HepG2 (cell line): Measurements from ENCODE around the gene RINL. TPM values are rescaled to one million over a fixed set of nuclear protein-coding genes. Genes with fewer than 3 reads are reported as not detected.

ENCODE experiments used
- ATF1 ChIP-seq: IDR thresholded peaks from 2 replicates; pipeline ENCODE4 v1.6.1; 2016; ENCODE audit warnings: mild to moderate bottlenecking, control low read depth
- CCDC6 ChIP-seq: sonication (generic); formaldehyde crosslinking; IDR thresholded peaks from 2 replicates; pipeline ENCODE4 v1.8.1; 2022; ENCODE audit warnings: mild to moderate bottlenecking, missing genetic modification reagents, moderate library complexity
- CHD2 ChIP-seq: IDR thresholded peaks from 2 replicates; pipeline ENCODE4 v1.6.1; 2011; ENCODE audit warnings: low read depth, low read length, improper control_type of control experiment
- FOXJ3 ChIP-seq: sonication (generic); formaldehyde crosslinking; IDR thresholded peaks from 2 replicates; pipeline ENCODE4 v1.4.0; 2020; ENCODE audit warnings: missing genetic modification reagents, mild to moderate bottlenecking, borderline replicate concordance
- HDAC6 ChIP-seq: fragments of 200-600 bp; sonication (generic); IDR thresholded peaks from 2 replicates; pipeline ENCODE4 v1.7.0; 2017; ENCODE audit warnings: mild to moderate bottlenecking, antibody characterized with exemption, low read length, low read depth
- HMG20B ChIP-seq: conservative IDR thresholded peaks from 2 replicates; pipeline ENCODE4 v1.6.1; 2016; ENCODE audit warnings: missing genetic modification reagents, missing compliant biosample characterization
- HMGA1 ChIP-seq: sonication (generic); formaldehyde crosslinking; conservative IDR thresholded peaks from 2 replicates; pipeline ENCODE4 v1.4.0; 2020; ENCODE audit warnings: missing genetic modification reagents
- HOXA9 ChIP-seq: sonication (generic); formaldehyde crosslinking; IDR thresholded peaks from 2 replicates; pipeline ENCODE4 v1.8.1; 2022; ENCODE audit warnings: missing genetic modification reagents, mild to moderate bottlenecking, moderate library complexity, borderline replicate concordance
- KLF15 ChIP-seq: sonication (generic); formaldehyde crosslinking; IDR thresholded peaks from 2 replicates; pipeline ENCODE4 v1.8.1; 2023; ENCODE audit warnings: borderline replicate concordance, mild to moderate bottlenecking, inconsistent platforms, missing genetic modification reagents, mixed read lengths
- MED1 ChIP-seq: sonication (generic); formaldehyde crosslinking; IDR thresholded peaks from 2 replicates; pipeline ENCODE4 v1.4.0; 2020; ENCODE audit warnings: missing genetic modification reagents
- NBN ChIP-seq: fragments of 450-650 bp; conservative IDR thresholded peaks from 2 replicates; pipeline ENCODE4 v1.6.1; 2017
- NCOA5 ChIP-seq: sonication (generic); formaldehyde crosslinking; IDR thresholded peaks from 2 replicates; pipeline ENCODE4 v1.4.0; 2020; ENCODE audit warnings: missing genetic modification reagents
- NR2F1 ChIP-seq, 2 experiments: fragments of 450-650 bp in 1 of 2; formaldehyde crosslinking in 1 of 2; IDR thresholded peaks; 2 replicates each; pipeline versions ENCODE4 v1.5.0 to v1.6.1; 2016 to 2020; ENCODE audit warnings: mild to moderate bottlenecking in 1 of 2, missing compliant biosample characterization in 1 of 2, missing genetic modification reagents in 1 of 2, moderate library complexity in 1 of 2
- RBAK ChIP-seq: sonication (generic); formaldehyde crosslinking; IDR thresholded peaks from 2 replicates; pipeline ENCODE4 v1.5.1; 2020; ENCODE audit warnings: mild to moderate bottlenecking, missing genetic modification reagents
- RBM22 ChIP-seq: fragments of 200-400 bp; formaldehyde crosslinking; optimal IDR thresholded peaks from 2 replicates; pipeline ENCODE3; 2017; ENCODE audit warnings: mild to moderate bottlenecking, low read length, moderate library complexity
- WIZ ChIP-seq: sonication (generic); formaldehyde crosslinking; IDR thresholded peaks from 2 replicates; pipeline ENCODE4 v1.5.1; 2020; ENCODE audit warnings: mild to moderate bottlenecking, missing genetic modification reagents
- ZEB1 ChIP-seq: IDR thresholded peaks from 2 replicates; pipeline ENCODE4 v1.6.1; 2012; ENCODE audit warnings: mild to moderate bottlenecking, low read depth, inconsistent platforms; ENCODE audit not compliant: insufficient replicate concordance
- ZKSCAN8 ChIP-seq: IDR thresholded peaks from 2 replicates; pipeline ENCODE4 v1.6.1; 2016; ENCODE audit warnings: borderline replicate concordance, missing genetic modification reagents, missing compliant biosample characterization
- ZNF12 ChIP-seq: sonication (generic); formaldehyde crosslinking; IDR thresholded peaks from 2 replicates; pipeline ENCODE4 v1.5.0; 2020; ENCODE audit warnings: missing genetic modification reagents
- ZNF235 ChIP-seq: sonication (generic); formaldehyde crosslinking; IDR thresholded peaks from 2 replicates; pipeline ENCODE4 v1.8.1; 2023; ENCODE audit warnings: mild to moderate bottlenecking, missing genetic modification reagents, borderline replicate concordance
- ZNF24 ChIP-seq: fragments of 450-650 bp; IDR thresholded peaks from 2 replicates; pipeline ENCODE4 v1.6.1; 2017; ENCODE audit warnings: antibody characterized with exemption, mild to moderate bottlenecking
- ZNF44 ChIP-seq: sonication (generic); formaldehyde crosslinking; IDR thresholded peaks from 2 replicates; pipeline ENCODE4 v1.5.1; 2020; ENCODE audit warnings: mild to moderate bottlenecking, missing genetic modification reagents
- ZNF562 ChIP-seq: sonication (generic); formaldehyde crosslinking; IDR thresholded peaks from 2 replicates; pipeline ENCODE4 v1.8.0; 2022; ENCODE audit warnings: missing genetic modification reagents, borderline replicate concordance
- ZNF713 ChIP-seq: sonication (generic); formaldehyde crosslinking; IDR thresholded peaks from 2 replicates; pipeline ENCODE4 v1.4.0; 2020; ENCODE audit warnings: mild to moderate bottlenecking, missing genetic modification reagents
- ZNF772 ChIP-seq: sonication (generic); formaldehyde crosslinking; IDR thresholded peaks from 2 replicates; pipeline ENCODE4 v1.5.0; 2020; ENCODE audit warnings: mild to moderate bottlenecking, missing genetic modification reagents
- ZNF782 ChIP-seq: sonication (generic); formaldehyde crosslinking; IDR thresholded peaks from 2 replicates; pipeline ENCODE4 v1.4.0; 2020; ENCODE audit warnings: missing genetic modification reagents, mild to moderate bottlenecking, borderline replicate concordance
- polyA plus RNA-seq, 8 experiments: library from polyadenylated mRNA; depleted of rRNA in 3 of 8; stranded (reverse) in 7 of 8; unstranded in 1 of 8; fragments of >200 nt; fragmentation: Illumina TruSeq in 4 of 8; extraction: Trizol in 4 of 8; gene quantifications; 2 replicates each; pipeline versions ENCODE4 v1.2.1 to v1.2.3, GENCODE V29; 2011 to 2016; ENCODE audit warnings: low read depth in 4 of 8, missing spikeins in 1 of 8, mixed read lengths in 1 of 8; ENCODE audit not compliant: insufficient read depth in 1 of 8
- total RNA-seq, 5 experiments: library from RNA; depleted of rRNA; stranded (reverse); fragments of >200 nt; fragmentation: Illumina TruSeq; extraction: Trizol; gene quantifications; 2 replicates each; pipeline ENCODE4 v1.2.3, GENCODE V29; 2016; ENCODE audit warnings: low read depth in 1 of 5
- TF ChIP-seq, protein P1 (sequence below): sonication (generic); formaldehyde crosslinking; IDR thresholded peaks from 2 replicates; pipeline ENCODE4 v1.4.0; 2020; ENCODE audit warnings: missing genetic modification reagents
- TF ChIP-seq, protein P2 (sequence below): sonication (generic); formaldehyde crosslinking; IDR thresholded peaks from 2 replicates; pipeline ENCODE4 v1.5.1; 2020; ENCODE audit warnings: mild to moderate bottlenecking, missing genetic modification reagents, borderline replicate concordance
- TF ChIP-seq, protein P3 (sequence below): sonication (generic); formaldehyde crosslinking; IDR thresholded peaks from 2 replicates; pipeline ENCODE4 v1.4.0; 2020; ENCODE audit warnings: missing genetic modification reagents
- TF ChIP-seq, protein P4 (sequence below): sonication (generic); formaldehyde crosslinking; IDR thresholded peaks from 2 replicates; pipeline ENCODE4 v1.4.0; 2020; ENCODE audit warnings: mild to moderate bottlenecking, missing genetic modification reagents

RINL gene
- total and polyA plus RNA-seq, 2 of the 13 experiments (the other 11 are each of a cell fraction or from before 2014, with no cell fraction given): 11.4 to 18.0 TPM

DNA sequence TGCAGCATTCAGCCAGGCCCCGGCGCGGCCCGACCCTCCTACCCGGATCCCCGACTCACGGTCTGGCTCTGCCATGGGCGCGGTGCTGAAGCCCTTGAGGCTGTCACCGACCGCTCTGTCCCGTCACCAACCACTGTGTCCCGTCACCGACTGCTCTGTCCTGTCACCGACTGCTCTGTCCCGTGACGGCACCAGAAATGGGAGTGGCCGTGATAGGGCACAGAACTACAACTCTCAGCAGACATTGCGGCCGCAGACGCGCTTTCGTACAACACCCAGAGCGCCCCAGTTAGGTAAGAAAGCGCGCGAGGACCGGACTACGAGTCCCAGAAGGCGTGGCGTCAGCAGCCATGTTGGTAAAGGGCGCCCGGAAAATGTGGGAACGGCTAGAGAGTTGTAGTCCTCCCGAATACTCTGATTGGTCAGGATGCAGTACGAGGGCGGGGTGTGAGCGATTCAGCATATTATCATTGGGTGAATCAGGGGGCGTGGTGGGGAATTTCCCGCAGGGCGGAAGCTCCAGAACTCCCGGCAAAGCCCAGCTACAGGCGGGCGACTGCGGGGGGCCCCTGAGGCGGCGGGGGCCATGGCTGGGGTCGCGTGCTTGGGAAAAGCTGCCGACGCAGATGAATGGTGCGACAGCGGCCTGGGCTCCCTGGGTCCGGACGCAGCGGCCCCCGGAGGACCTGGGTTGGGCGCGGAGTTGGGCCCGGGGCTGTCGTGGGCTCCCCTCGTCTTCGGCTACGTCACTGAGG, 21.5 kb upstream of the RINL start, which contains the start of the genes NFKBIB and SIRT2 (continued):
- no peak for TF ChIP-seq RBM22
- peak; percentile 72 for TF ChIP-seq CHD2
- no peak for TF ChIP-seq NBN
- TF ChIP-seq RBAK (CRISPR knock-in tag): no peak
- no peak for TF ChIP-seq HOXA9 (CRISPR knock-in tag)
- no peak for TF ChIP-seq ZNF782 (CRISPR knock-in tag)
- peak; percentile 24; the same call in 1 of the 2 replicates for TF ChIP-seq FOXJ3 (CRISPR knock-in tag)
- no peak for TF ChIP-seq ZNF44 (CRISPR knock-in tag)
- TF ChIP-seq, protein P1, sequence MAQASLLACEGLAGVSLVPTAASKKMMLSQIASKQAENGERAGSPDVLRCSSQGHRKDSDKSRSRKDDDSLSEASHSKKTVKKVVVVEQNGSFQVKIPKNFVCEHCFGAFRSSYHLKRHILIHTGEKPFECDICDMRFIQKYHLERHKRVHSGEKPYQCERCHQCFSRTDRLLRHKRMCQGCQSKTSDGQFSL (CRISPR knock-in tag): no peak
- TF ChIP-seq, protein P2, sequence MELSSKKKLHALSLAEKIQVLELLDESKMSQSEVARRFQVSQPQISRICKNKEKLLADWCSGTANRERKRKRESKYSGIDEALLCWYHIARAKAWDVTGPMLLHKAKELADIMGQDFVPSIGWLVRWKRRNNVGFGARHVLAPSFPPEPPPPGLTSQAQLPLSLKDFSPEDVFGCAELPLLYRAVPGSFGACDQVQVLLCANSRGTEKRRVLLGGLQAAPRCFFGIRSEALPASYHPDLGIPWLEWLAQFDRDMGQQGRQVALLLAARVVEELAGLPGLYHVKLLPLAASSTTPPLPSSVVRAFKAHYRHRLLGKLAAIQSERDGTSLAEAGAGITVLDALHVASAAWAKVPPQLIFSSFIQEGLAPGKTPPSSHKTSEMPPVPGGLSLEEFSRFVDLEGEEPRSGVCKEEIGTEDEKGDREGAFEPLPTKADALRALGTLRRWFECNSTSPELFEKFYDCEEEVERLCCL (CRISPR knock-in tag): no peak
- TF ChIP-seq ZNF235 (CRISPR knock-in tag): no peak
- TF ChIP-seq HMG20B: no peak
- TF ChIP-seq ZNF772 (CRISPR knock-in tag): peak; percentile 27; the same call in 1 of the 2 replicates
- TF ChIP-seq, protein P3, sequence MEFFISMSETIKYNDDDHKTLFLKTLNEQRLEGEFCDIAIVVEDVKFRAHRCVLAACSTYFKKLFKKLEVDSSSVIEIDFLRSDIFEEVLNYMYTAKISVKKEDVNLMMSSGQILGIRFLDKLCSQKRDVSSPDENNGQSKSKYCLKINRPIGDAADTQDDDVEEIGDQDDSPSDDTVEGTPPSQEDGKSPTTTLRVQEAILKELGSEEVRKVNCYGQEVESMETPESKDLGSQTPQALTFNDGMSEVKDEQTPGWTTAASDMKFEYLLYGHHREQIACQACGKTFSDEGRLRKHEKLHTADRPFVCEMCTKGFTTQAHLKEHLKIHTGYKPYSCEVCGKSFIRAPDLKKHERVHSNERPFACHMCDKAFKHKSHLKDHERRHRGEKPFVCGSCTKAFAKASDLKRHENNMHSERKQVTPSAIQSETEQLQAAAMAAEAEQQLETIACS (CRISPR knock-in tag): no peak
- TF ChIP-seq ZEB1: no peak
- TF ChIP-seq HMGA1 (CRISPR knock-in tag): no peak
- no peak for TF ChIP-seq ZNF713 (CRISPR knock-in tag)
- peak; percentile 97 for TF ChIP-seq ATF1 (CRISPR knock-in tag)
- no peak for TF ChIP-seq ZNF24
- no peak for TF ChIP-seq CCDC6
- TF ChIP-seq NCOA5 (CRISPR knock-in tag): no peak
- no peak for TF ChIP-seq WIZ (CRISPR knock-in tag)
- TF ChIP-seq HDAC6: no peak
- TF ChIP-seq ZNF12: no peak
- TF ChIP-seq, protein P4, sequence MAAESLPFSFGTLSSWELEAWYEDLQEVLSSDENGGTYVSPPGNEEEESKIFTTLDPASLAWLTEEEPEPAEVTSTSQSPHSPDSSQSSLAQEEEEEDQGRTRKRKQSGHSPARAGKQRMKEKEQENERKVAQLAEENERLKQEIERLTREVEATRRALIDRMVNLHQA (CRISPR knock-in tag): no peak
- peak in 1 of 2 experiments; percentile 51; a peak in 1 of 4 replicates for TF ChIP-seq NR2F1 (CRISPR knock-in tag; IDR thresholded peaks at IDR 0.05)
- TF ChIP-seq KLF15 (CRISPR knock-in tag): peak; percentile 94; the same call in 1 of the 2 replicates
- TF ChIP-seq ZNF562: no peak
- TF ChIP-seq MED1: 0 out of 2 replicates have a peak, but pooled peaks have one; percentile 41
- no peak; the same call in 1 of the 2 replicates for TF ChIP-seq ZKSCAN8
